Stimulated activated CD8-positive, alpha-beta memory T cell treated with anti-CD3 and anti-CD28 coated beads, Interleukin-4, amount 100 ng/mL, for 48 hours (primary cell): ENCODE results near the gene USH1G.

Experiments used
- DNase-seq: peaks from one replicate; pipeline ENCODE4 v3.0.0-alpha.2; 2020

Gene USH1G

GRCh38 chr17:74953134-74953687 lies 30.2 kb upstream of the USH1G start:
- DNase-seq, result no peak

- no peak for DNase-seq
Measured at GRCh38 chr17:74952431-74953133, 29.5 kb upstream of the USH1G start.

GRCh38 chr17:74951680-74952421 lies 28.8 kb upstream of the USH1G start:
- DNase-seq, result no peak

- no peak for DNase-seq
Measured at GRCh38 chr17:74951065-74951464, 28.0 kb upstream of the USH1G start.

- DNase-seq, result no peak
Measured at GRCh38 chr17:74950207-74950606, 27.2 kb upstream of the USH1G start.

- no peak for DNase-seq
Measured at GRCh38 chr17:74949455-74950115, 26.5 kb upstream of the USH1G start.

GRCh38 chr17:74947041-74947754 lies 24.1 kb upstream of the USH1G start:
- no peak for DNase-seq

GRCh38 chr17:74946641-74947040 lies 23.6 kb upstream of the USH1G start:
- no peak for DNase-seq

GRCh38 chr17:74945543-74945942 lies 22.5 kb upstream of the USH1G start:
- no peak for DNase-seq

GRCh38 chr17:74943808-74944522 lies 20.9 kb upstream of the USH1G start:
- DNase-seq, result no peak

GRCh38 chr17:74941128-74941725 lies 18.2 kb upstream of the USH1G start:
- DNase-seq, result no peak

GRCh38 chr17:74939534-74939933 lies 16.5 kb upstream of the USH1G start:
- no peak for DNase-seq

- no peak for DNase-seq
Measured at GRCh38 chr17:74938194-74938950, 15.3 kb upstream of the USH1G start.

- no peak for DNase-seq
Measured at GRCh38 chr17:74937064-74938051, 14.3 kb upstream of the USH1G start.

- DNase-seq, result no peak
Measured at GRCh38 chr17:74936470-74936799, 13.4 kb upstream of the USH1G start.

- DNase-seq, result no peak
Measured at GRCh38 chr17:74935585-74936469, 12.8 kb upstream of the USH1G start, which contains the start of gene OTOP3. Gene OTOP3 (plus strand): TSS chr17:74935898. CDS start chr17:74935922, 24 bp downstream.

GRCh38 chr17:74935048-74935447 lies 12.0 kb upstream of the USH1G start:
- DNase-seq, result no peak

- DNase-seq, result no peak
Measured at GRCh38 chr17:74930535-74931036, 7.5 kb upstream of the USH1G start.

- DNase-seq, result no peak
Measured at GRCh38 chr17:74928786-74929185, 5.7 kb upstream of the USH1G start.
